CD4-positive, alpha-beta T cell treated with Interleukin-17A for 1 hour (primary cell): ENCODE data around the gene CDC23.
"Not testable (repeated sequence)": the region's sequence is repeated elsewhere in the genome, so short reads cannot be mapped to it uniquely, and the experiment has no call there.

Experiments used
- DNase-seq: peaks from one replicate; pipeline ENCODE4 v3.0.0-alpha.2; 2020

CDC23 gene

DNA sequence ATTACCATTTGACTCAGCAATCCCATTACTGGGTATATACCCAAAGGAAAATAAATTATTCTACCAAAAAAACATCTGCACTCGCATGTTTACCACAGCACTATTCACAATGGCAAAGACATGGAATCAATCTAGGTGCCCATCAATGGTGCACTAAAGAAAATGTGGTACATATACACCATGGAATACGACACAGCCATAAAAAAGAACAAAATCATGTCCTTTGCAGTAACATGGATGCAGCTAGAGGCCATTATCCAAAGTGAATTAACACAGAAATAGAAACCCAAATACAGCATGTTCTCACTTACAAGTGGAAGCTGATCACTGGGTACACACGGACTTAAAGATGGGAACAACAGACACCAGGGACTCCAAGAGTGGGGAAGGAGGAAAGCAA lies 2.1 kb downstream of the CDC23 start:
- no peak for DNase-seq

DNA sequence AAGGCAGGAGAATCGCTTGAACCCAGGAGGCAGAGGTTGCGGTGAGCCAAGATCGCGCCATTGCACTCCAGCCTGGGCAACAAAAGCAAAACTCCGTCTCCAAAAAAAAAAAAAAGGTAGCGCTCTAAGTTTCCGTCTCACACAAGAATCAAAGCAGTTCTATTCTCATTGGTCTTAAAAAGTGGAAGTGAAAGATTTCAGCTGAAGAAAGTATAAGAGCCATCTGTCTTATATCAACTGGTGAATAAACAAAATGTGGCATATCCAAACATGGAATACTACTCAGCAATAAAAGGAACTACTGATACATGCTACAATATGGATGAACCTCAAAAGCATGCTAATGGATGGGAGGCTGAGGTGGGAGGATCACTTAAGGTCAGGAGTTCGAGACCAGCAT lies 19.3 kb downstream of the CDC23 start:
- not testable (repeated sequence) for DNase-seq

- DNase-seq = no peak
Measured at GRCh38 chr5:138192826-138193225, 20.3 kb downstream of the CDC23 start.

- no peak for DNase-seq
Measured at GRCh38 chr5:138188626-138189025, 24.5 kb downstream of the CDC23 start.

- DNase-seq = no peak
Measured at GRCh38 chr5:138186002-138186447, 27.1 kb downstream of the CDC23 start.

DNA sequence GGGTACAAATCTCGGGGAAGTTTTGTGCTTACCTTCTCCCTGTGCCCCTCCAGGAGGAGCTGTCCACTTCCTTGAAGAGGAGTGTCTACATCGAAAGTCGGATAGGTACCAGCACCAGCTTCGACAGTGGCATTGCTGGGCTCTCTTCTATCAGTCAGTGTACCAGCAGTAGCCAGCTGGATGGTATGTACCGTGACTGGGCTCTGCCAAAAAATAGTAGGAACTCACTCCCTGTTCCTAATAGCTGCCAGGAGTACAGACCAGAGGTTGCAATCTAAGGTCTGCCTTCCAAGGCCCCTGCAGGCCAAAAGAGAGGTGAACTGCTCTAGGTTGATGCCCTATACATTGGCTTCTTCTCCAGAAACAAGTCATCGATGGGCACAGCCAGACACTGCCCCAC lies 30.3 kb downstream of the CDC23 start:
- no peak for DNase-seq

- DNase-seq = no peak
Measured at GRCh38 chr5:138180841-138181240, 32.3 kb downstream of the CDC23 start.

DNA sequence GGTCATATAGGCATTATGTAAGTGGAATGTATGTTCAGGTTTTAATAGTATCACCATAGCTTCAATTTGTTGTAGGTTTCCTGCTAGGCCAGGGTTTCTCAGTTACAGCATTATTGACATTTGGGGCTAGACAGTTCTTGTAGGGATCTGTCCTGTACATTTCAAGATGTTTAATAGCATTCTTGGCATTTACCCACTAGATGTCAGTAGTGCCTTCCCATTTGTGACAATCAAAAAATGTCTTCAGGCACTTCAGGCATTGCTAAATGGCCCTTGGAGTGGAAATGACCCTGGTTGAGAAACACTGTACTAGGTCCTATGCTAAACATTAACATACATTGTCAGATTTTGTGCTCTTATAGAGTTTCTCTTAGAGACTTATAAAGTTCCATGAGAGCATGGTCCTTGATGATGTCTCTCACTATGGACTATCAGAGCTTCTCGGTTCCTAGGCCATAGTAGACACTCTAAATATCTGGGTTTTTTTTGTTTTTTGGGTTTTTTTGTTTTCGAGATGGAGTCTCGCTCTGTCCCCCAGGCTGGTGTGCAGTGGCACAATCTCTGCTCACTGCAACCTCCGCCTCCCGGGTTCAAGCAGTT lies 32.8 kb downstream of the CDC23 start:
- peak; percentile 61 for DNase-seq

GRCh38 chr5:138179277-138179857 lies 33.8 kb downstream of the CDC23 start:
- DNase-seq = no peak

DNA sequence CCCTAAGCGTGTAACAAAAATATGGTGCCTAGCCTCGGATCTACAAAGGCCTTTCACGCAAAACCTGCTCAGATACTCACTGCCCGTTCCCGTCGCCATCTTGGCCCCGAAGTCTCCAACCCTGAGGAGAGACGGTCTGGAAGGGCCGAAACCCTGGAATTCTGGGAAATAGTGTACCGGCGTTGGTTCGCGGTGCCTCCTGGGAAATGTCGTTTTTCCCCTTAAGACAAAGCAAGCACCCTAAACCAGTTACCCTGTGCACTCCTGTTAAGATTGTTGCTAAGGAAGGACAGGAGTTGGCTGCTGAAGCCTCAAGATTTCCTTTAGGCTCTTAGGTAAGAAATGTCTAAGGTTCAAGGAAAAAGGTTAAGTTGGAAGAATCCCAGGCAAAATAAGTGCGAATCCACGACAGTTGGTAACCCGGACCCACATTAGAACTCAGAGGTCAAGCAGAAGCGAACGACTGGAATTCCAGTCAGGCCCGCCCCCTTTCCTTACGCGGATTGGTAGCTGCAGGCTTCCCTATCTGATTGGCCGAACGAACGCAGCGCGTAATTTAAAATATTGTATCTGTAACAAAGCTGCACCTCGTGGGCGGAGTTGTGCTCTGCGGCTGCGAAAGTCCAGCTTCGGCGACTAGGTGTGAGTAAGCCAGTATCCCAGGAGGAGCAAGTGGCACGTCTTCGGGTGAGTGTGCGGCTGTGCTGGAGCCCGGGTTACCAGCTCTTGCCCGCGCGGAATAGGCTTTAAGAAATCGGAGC lies 34.4 kb downstream of the CDC23 start, which contains the start of the genes BRD8 and KIF20A:
Gene BRD8, minus strand, starts transcription at position 115 of the 761 bp plus-strand sequence. Its CDS starts 16 bp downstream, at position 99.
Gene KIF20A, plus strand, starts transcription at position 597 of the 761 bp plus-strand sequence. CDS start 569 bp downstream, outside the sequence.
- DNase-seq = peak; percentile 94

GRCh38 chr5:138177941-138178515 lies 35.1 kb downstream of the CDC23 start:
- peak; percentile 23 for DNase-seq

- DNase-seq = no peak
Measured at GRCh38 chr5:138170299-138170698, 42.8 kb downstream of the CDC23 start.

- DNase-seq = no peak
Measured at GRCh38 chr5:138169124-138169523, 44.0 kb downstream of the CDC23 start.

DNA sequence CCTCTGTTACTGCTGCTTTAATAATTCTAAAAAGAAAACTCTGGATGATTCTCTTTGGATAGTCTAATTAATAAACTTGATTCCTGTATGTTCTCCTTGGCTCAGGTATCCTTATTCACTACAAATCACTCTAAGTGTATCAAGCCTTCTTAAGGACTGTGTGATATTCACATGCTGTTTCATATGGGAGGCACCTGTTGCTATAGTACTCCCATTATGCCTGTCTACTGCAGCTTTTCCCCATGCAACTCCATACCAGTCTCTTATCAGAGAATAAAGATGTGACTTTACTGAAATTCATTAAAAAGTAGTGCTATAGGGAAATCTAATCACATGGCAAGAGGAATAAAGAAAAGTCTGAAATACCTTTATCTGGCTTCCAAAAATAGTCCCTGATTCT lies 49.4 kb downstream of the CDC23 start:
- no peak for DNase-seq

- no peak for DNase-seq
Measured at GRCh38 chr5:138160706-138161105, 52.4 kb downstream of the CDC23 start.

GRCh38 chr5:138159666-138160065 lies 53.5 kb downstream of the CDC23 start:
- DNase-seq = no peak

DNA sequence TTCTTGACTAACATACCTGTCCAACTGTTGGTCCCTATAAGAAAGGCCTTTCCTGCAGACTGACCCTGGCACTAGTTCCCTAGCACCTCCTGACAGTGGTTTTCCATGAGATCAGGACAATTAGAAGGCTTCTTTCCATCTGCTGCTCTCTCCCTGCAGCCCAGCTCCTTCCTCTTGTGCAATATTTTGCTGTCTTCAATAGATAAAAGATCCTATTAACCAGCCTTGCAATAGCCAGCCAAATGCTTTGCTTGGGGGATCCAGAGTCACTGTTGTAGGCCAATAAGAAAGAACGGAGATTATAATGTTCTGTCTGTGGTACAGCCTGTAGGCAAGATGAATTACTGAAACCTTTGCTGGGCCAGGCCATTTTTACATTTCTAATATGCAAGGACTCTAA lies 55.5 kb downstream of the CDC23 start:
- no peak for DNase-seq

GRCh38 chr5:138155977-138156376 lies 57.1 kb downstream of the CDC23 start:
- not testable (repeated sequence) for DNase-seq

DNA sequence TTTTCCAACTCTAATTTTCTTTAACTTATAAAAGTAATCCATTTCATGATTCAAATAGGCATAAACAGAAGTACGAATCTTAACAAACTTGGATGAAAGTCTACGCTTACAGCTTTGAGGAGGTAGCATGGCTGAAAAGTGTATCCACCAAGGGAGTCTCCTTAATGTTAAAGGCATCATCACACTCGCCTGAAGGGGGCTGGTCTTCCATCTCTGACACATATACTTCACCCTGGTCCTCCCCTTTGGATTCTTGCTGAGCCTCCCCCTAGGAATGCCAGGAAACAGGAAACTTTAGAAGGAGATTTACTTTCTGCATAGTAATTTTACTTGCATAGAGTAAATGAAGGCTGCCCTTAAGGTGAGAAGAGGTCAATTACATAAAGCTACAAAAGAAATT lies 63.6 kb downstream of the CDC23 start:
- DNase-seq = no peak

GRCh38 chr5:138148811-138149210 lies 64.3 kb downstream of the CDC23 start:
- DNase-seq = no peak

- DNase-seq = not testable (repeated sequence)
Measured at GRCh38 chr5:138143578-138143977, 69.5 kb downstream of the CDC23 start.

GRCh38 chr5:138141734-138142133 lies 71.4 kb downstream of the CDC23 start:
- DNase-seq = no peak

DNA sequence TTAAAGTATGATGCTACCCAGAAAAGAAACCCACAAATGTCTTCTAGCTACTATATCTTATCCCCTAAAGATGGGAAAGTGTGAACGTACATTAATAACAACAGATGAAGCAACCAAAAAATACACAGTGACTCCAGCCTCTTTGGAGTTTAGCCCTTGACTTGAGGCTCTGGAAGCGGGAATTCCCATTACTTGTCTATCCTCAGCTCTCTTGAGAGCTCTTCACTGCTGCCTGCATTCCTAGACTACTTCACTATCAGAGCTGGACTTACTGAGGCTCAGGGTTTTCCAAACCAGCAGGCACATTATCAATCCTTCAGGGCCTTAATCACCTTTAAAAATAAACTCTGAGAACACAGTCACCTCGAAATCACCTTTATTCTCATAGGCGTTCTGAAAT lies 72.9 kb downstream of the CDC23 start:
- DNase-seq = no peak

- DNase-seq = no peak
Measured at GRCh38 chr5:138139781-138140090, 73.4 kb downstream of the CDC23 start.
